HG02852 (cell line): ENCODE results near the gene MAPRE2.

ENCODE experiments used
- ATAC-seq: cut with Tn5 transposase; IDR thresholded peaks from one replicate; pipeline ENCODE4 v1.9.1; 2021; ENCODE audit warnings: mild to moderate bottlenecking, moderate library complexity; ENCODE audit not compliant: unreplicated experiment

The MAPRE2 gene

GRCh38 chr18:35174093-35174731 is 133.0 kb downstream of the MAPRE2 start:
- no peak for ATAC-seq

- no peak for ATAC-seq
These were observed 133.5 kb downstream of the MAPRE2 start for GRCh38 chr18:35174745-35175144.

GRCh38 chr18:35176925-35177324 is 135.7 kb downstream of the MAPRE2 start:
- ATAC-seq, result no peak

- no peak for ATAC-seq
These were observed 137.0 kb downstream of the MAPRE2 start for GRCh38 chr18:35178260-35178659.

GRCh38 chr18:35179906-35180305 is 138.7 kb downstream of the MAPRE2 start:
- ATAC-seq, result no peak

GRCh38 chr18:35180455-35180854 is 139.2 kb downstream of the MAPRE2 start:
- no peak for ATAC-seq

- no peak for ATAC-seq
These were observed 140.9 kb downstream of the MAPRE2 start for GRCh38 chr18:35182151-35182550.

GRCh38 chr18:35183886-35184285 is 142.7 kb downstream of the MAPRE2 start:
- ATAC-seq, result no peak

GRCh38 chr18:35185771-35186170 is 144.6 kb downstream of the MAPRE2 start:
- ATAC-seq, result no peak

GRCh38 chr18:35186291-35187034 is 145.2 kb downstream of the MAPRE2 start:
- ATAC-seq, result no peak

- no peak for ATAC-seq
These were observed 148.3 kb downstream of the MAPRE2 start for GRCh38 chr18:35189510-35189909.

GRCh38 chr18:35190948-35191697 is 149.9 kb downstream of the MAPRE2 start:
- no peak for ATAC-seq

GRCh38 chr18:35191698-35192025 is 150.4 kb downstream of the MAPRE2 start:
- no peak for ATAC-seq

- no peak for ATAC-seq
These were observed 151.2 kb downstream of the MAPRE2 start for GRCh38 chr18:35192415-35192814.
